Fibroblast of mammary gland (primary cell): Measurements from ENCODE around the gene ST6GALNAC4.

Experiments
- DNase-seq: peaks from one replicate; pipeline ENCODE4 v3.0.0-alpha.2; 2010; ENCODE audit warnings: low read depth
- H3K4me3 ChIP-seq: 2 replicates; pipeline ENCODE4 v1.5.1; 2011; ENCODE audit warnings: low read depth, mild to moderate bottlenecking, low read length, moderate library complexity; ENCODE audit not compliant: control insufficient read depth
- TF ChIP-seq, protein P1 (sequence below): conservative IDR thresholded peaks from 2 replicates; pipeline ENCODE4 v1.5.1; 2011; ENCODE audit warnings: low read depth, low read length, inconsistent platforms; ENCODE audit not compliant: control insufficient read depth, insufficient read depth

The ST6GALNAC4 gene

DNA sequence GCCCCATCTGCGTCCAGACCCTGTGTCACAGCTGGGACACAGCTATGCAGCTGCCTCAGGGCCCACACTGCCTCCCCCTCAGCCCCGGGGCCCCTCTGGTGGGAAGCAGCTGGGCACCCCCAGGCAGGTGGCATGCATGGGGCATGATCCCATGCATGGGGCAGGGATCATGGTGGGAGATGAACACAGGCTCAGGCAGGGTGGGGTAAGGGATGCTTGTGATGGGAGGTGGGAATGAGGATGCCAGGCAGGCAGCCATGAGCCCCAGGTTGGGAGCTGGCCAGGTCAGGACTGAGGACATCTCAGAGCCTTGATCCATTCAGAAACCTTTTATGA is 44.3 kb upstream of the ST6GALNAC4 start:
- no peak for DNase-seq
- TF ChIP-seq, protein P1, sequence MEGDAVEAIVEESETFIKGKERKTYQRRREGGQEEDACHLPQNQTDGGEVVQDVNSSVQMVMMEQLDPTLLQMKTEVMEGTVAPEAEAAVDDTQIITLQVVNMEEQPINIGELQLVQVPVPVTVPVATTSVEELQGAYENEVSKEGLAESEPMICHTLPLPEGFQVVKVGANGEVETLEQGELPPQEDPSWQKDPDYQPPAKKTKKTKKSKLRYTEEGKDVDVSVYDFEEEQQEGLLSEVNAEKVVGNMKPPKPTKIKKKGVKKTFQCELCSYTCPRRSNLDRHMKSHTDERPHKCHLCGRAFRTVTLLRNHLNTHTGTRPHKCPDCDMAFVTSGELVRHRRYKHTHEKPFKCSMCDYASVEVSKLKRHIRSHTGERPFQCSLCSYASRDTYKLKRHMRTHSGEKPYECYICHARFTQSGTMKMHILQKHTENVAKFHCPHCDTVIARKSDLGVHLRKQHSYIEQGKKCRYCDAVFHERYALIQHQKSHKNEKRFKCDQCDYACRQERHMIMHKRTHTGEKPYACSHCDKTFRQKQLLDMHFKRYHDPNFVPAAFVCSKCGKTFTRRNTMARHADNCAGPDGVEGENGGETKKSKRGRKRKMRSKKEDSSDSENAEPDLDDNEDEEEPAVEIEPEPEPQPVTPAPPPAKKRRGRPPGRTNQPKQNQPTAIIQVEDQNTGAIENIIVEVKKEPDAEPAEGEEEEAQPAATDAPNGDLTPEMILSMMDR, result no peak

DNA sequence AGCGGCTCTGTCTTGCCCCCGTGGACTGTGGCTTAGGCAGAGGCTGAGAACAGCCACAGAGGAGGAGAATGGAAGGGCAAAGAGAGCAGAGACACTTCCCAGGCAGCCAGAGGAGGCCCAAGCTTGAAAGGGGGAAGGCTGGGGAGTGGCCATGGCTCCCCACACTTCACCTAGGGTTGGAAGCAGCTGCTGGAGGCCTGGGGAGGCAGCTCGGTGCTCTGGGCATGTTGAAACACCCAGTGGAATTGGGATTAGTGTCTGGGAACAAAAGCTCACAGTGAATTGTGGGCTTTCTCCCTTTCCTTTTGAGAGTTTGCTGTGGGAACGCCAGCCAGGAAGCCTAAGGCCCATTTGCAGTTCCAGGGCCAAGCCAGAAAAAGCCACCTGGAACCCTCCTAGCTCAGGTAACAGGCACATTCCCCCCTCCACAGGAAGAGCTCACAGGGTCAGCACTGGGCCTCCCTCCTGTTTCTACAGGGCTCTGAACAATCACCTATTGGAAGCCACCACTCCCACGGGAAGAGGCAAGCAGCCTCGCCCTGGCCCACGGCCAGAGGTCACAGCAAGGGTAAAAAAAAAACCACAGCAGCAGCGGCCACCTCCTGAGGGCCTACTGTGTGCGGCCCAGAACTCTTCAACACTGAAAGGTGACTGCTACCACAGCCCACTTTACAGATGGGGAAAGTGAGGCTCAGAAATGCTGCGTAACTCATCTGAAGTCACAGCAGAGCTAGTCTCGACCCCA is 43.7 kb upstream of the ST6GALNAC4 start:
- H3K4me3 ChIP-seq, result no peak overlapping the region
- TF ChIP-seq, protein P1, result no peak
- no peak for DNase-seq

More for the DNA sequence above, 44.3 kb upstream of the ST6GALNAC4 start:
- no peak overlapping the region for H3K4me3 ChIP-seq

DNA sequence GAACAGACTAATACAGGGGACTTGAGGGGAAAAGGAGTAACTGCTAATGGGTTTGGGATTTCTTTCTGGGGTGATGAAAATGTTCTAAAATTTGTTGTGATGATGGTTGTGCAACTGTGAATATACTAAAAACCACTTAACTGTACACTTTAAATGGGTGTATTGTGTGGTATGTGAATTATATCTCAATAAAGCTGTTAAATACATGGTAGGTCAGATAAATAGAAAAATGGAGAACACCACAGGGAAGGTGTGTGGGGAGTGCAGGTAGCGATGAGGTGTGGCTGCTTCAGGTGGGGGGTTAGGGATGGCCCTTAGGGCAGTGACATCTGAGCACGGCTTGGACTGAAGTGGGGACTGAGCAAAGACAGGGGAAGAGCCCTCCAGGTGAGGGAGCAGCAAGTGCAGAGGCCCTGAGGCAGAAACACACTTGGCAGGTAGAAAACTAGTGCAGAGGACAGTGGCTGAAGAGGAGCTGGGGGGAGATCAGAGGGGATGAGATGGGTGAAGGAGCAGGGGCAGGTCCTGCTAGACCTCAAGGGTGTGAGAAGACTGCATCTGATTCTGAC is 43.1 kb upstream of the ST6GALNAC4 start:
- DNase-seq, result no peak
- TF ChIP-seq, protein P1, result no peak
- H3K4me3 ChIP-seq, result no peak overlapping the region

DNA sequence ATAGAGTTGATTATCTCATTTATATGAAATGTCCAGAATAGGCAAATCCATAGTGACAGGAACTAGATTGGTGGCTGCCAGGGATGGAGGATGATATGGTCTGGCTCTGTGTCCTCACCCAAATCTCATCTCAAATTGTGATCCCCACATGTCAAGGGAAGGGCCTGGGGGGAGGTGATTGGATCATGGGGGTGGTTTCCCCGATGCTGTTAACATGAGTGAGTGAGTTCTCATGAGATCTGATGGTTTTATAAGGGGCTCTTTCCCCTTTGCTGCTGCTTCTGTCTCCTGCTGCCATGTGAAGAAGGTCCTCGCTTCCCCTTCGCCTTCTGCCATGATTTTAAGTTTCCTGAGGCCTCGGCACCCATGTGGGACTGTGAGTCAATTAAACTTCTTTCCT is 42.6 kb upstream of the ST6GALNAC4 start:
- DNase-seq, result no peak
- no peak overlapping the region for H3K4me3 ChIP-seq
- TF ChIP-seq, protein P1, result no peak

DNA sequence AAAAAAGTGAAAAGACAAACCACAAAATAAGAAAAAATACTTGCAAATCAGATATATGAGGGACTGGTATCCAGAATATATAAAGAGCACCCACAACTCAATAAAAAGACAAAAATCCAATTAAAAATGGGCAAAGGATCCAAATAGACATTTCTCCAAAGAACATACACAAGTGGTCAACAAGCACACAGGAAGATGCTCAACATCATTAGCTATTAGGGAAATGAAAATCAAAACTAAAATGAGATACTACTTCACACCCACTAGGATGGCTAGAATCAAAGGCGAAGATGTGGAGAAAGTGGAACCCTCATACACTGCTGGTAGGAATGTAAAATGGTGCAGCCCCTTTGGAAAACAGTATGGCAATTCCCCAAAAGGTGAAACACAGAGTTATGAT is 41.9 kb upstream of the ST6GALNAC4 start:
- H3K4me3 ChIP-seq, result no peak overlapping the region
- DNase-seq, result no peak

DNA sequence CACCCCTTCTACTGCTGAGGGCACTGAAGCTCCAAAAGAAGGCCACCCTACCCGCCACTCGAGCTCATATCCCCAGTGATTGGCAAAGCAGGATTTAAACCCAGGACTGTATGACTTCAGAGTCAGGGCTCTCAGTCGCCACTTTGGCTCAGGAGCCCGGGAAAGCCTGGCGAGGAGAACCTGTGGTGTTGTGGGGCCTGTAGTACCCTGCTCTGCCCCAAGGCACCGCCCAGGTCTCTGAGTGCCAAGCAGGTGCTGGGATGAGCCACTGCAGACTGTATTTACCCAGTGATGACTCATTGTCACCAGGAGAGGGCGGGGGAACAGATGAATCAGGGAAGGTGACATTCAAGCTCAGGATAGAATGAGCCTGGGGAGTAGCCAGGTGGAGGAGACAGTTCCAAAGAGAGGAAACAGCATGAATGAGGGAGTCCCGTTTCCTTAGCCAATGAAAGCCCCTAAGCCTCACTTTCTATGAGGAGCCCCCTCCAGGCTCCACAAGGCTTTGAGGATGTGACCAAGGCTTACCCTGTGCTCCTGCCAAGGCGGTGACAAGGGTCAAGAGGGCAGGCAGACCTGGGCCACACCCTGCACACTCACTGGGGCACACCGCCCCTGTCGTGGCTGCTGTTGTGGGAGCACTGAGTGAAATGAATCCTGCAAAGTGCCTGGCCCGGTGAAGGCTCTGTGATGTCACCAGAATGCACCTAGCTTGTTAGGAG is 38.6 kb upstream of the ST6GALNAC4 start:
- TF ChIP-seq, protein P1, result no peak
- H3K4me3 ChIP-seq, result no peak overlapping the region
- peak; percentile 57 for DNase-seq

More for the DNA sequence above, 41.9 kb upstream of the ST6GALNAC4 start:
- TF ChIP-seq, protein P1, result no peak
